Thyroid gland (tissue), 4 donors: ENCODE data around the gene SH2D3C.

Experiments
- POLR2A ChIP-seq, 2 donors: fragments of 450-650 bp; IDR thresholded peaks; one replicate each; pipeline ENCODE4 v1.6.1; 2017; ENCODE audit warnings: antibody characterized with exemption in 2 of 2, mild to moderate bottlenecking in 2 of 2, moderate library complexity in 1 of 2
- TF ChIP-seq, protein P1 (sequence below), 6 experiments: fragments of 200-600 bp in 3 of 6; fragments of 450-650 bp in 3 of 6; sonication (generic) in 3 of 6; IDR thresholded peaks; one replicate each; pipeline ENCODE4 v1.5.1; 2016 to 2019; ENCODE audit warnings: antibody characterized with exemption in 6 of 6, mild to moderate bottlenecking in 2 of 6, inconsistent platforms in 1 of 6, moderate library complexity in 1 of 6

DNA sequence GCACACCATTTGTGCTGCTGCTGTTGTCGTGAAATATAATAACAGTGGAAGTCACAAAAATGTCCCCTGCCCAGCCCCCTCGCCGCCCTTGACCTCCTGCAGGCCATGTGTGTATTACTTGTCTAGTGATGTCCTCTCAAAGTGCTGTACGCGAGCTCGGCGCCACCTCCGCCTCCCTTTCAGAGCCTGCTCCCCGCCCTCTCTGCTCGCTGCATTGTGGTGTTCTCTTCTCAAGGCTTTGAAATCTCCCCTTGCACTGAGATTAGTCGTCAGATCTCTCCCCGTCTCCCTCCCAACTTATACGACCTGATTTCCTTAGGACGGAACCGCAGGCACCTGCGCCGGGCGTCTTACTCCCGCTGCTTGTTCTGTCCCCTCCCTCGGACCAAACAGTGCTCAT is 86.4 kb downstream of the SH2D3C start:
- no peak for TF ChIP-seq POLR2A (IDR thresholded peaks at IDR 0.05)
- TF ChIP-seq, protein P1, sequence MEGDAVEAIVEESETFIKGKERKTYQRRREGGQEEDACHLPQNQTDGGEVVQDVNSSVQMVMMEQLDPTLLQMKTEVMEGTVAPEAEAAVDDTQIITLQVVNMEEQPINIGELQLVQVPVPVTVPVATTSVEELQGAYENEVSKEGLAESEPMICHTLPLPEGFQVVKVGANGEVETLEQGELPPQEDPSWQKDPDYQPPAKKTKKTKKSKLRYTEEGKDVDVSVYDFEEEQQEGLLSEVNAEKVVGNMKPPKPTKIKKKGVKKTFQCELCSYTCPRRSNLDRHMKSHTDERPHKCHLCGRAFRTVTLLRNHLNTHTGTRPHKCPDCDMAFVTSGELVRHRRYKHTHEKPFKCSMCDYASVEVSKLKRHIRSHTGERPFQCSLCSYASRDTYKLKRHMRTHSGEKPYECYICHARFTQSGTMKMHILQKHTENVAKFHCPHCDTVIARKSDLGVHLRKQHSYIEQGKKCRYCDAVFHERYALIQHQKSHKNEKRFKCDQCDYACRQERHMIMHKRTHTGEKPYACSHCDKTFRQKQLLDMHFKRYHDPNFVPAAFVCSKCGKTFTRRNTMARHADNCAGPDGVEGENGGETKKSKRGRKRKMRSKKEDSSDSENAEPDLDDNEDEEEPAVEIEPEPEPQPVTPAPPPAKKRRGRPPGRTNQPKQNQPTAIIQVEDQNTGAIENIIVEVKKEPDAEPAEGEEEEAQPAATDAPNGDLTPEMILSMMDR (IDR thresholded peaks at IDR 0.05): no peak
